ENCODE measurements around the gene POTEM. TPM values are rescaled to one million over a fixed set of nuclear protein-coding genes. Genes with fewer than 3 reads are reported as not detected.
"Not testable (repeated sequence)": the region's sequence is repeated elsewhere in the genome, so short reads cannot be mapped to it uniquely, and the experiment has no call there.

The POTEM gene
- total RNA-seq, 6 experiments from 2014 or later = not detected

DNA sequence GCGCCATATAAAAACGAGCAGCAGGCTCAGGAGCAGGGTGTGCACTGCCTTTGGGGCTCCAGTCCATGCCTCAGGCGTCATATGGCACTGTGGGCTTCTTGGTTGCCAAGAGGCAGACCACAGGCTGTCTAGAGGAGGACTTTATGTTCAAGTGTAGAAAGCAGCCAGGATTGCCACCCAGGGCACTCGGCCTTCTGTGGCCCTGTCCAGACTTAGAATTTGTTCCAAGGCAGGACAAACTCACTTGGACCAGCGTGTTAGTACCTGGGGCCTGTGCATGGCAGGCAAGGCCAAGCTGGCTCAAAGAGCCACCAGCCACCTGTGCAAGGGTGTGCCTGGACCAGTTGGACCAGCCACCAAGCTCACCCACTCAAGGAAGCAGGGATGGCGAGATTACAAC, 40.4 kb downstream of the POTEM start:
- not testable (repeated sequence) for H3K9me3 Mint-ChIP-seq; DNase-seq; H3K4me1 Mint-ChIP-seq (ENCODE audit: low read depth); H3K27ac Mint-ChIP-seq; H3K27me3 Mint-ChIP-seq (ENCODE audit: insufficient read depth); H3K4me3 Mint-ChIP-seq; H3K36me3 Mint-ChIP-seq (ENCODE audit: low read depth)

DNA sequence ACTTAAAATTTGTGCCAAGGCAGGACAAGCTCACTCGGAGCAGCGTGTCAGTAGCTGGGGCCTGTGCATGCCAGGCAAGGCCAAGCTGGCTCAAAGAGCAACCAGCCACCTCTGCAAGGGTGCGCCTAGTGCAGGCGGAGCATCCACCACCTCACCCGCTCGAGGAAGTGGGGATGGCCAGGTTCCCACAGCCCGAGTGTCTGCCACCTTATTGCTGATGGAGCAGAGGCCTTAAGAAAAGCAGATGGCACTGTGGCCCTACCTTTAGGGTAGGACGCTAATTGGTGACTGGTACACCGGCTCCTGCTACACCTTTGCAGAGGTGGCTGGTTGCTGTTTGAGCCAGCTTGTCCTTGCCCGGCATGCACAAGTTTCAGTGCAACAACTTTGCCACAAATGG, 43.8 kb downstream of the POTEM start:
- not testable (repeated sequence) for H3K9me3 Mint-ChIP-seq; DNase-seq; H3K36me3 Mint-ChIP-seq (ENCODE audit: low read depth); H3K27ac Mint-ChIP-seq; H3K4me1 Mint-ChIP-seq (ENCODE audit: low read depth); H3K27me3 Mint-ChIP-seq (ENCODE audit: insufficient read depth); H3K4me3 Mint-ChIP-seq

DNA sequence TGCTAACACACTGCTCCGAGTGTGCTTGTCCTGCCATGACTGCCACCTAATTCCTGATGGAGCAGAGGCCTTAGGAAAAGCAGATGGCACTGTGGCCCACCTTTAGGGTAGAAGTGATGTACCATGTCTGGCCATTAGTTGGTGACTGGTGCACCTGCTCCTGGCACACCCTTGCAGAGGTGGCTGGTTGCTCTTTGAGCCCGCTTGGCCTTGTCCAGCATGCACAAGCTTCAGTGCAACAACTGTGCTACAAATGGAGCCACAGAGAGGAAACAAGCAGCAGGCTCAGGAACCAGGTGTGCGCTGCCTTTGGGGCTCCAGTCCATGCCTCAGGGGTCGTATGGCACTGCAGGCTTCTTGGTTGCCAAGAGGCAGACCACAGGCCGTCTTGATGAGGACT, 44.5 kb downstream of the POTEM start:
- H3K36me3 Mint-ChIP-seq (ENCODE audit: low read depth); H3K27ac Mint-ChIP-seq; H3K27me3 Mint-ChIP-seq (ENCODE audit: insufficient read depth); H3K4me1 Mint-ChIP-seq (ENCODE audit: low read depth); H3K9me3 Mint-ChIP-seq; H3K4me3 Mint-ChIP-seq; DNase-seq: not testable (repeated sequence)

DNA sequence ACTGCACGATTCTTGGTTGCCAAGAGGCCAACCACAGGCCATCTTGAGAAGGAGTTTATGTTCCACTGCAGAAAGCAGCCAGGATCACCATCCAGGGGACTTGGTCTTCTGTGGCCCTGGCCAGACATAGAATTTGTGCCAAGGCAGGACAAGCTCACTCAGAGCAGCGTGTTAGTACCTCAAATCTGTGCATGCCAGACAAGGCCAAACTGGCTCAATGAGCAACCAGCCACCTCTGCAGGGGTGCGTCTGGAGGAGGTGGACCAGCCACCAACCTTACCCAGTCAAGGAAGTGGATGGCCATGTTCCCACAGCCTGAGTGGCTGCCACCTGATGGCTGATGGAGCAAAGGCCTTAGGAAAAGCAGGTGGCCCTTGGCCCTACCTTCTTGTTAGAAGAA, 48.0 kb downstream of the POTEM start:
- H3K36me3 Mint-ChIP-seq (ENCODE audit: low read depth); H3K27ac Mint-ChIP-seq; H3K4me3 Mint-ChIP-seq: not testable (repeated sequence)

DNA sequence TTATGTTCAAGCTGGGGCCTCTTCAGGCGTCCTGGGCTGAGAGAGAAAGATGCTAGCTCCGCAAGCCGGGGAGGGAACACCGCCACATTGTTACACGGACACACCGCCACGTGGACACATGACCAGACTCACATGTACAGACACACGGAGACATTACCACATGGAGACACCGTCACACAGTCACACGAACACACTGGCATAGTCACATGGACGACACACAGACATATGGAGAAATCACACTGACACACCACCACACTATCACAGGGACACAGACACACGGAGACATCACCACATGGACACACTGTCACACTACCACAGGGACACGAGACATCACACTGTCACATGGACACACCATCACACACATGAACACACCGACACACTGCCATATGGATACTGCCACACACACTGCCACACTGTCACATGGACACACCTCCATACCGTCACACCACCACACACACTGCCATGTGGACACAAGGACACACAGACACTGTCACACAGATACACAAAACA, 57.9 kb downstream of the POTEM start:
- not testable (repeated sequence) for H3K4me1 Mint-ChIP-seq (ENCODE audit: low read depth); H3K4me3 Mint-ChIP-seq; DNase-seq; H3K27ac Mint-ChIP-seq; H3K36me3 Mint-ChIP-seq (ENCODE audit: low read depth); H3K27me3 Mint-ChIP-seq (ENCODE audit: insufficient read depth)
- H3K9me3 Mint-ChIP-seq = peaks cover 11% of the 10 kb centered on the region

More for the DNA sequence above, 48.0 kb downstream of the POTEM start:
- H3K9me3 Mint-ChIP-seq; H3K27me3 Mint-ChIP-seq (ENCODE audit: insufficient read depth); H3K4me1 Mint-ChIP-seq (ENCODE audit: low read depth); DNase-seq: not testable (repeated sequence)

DNA sequence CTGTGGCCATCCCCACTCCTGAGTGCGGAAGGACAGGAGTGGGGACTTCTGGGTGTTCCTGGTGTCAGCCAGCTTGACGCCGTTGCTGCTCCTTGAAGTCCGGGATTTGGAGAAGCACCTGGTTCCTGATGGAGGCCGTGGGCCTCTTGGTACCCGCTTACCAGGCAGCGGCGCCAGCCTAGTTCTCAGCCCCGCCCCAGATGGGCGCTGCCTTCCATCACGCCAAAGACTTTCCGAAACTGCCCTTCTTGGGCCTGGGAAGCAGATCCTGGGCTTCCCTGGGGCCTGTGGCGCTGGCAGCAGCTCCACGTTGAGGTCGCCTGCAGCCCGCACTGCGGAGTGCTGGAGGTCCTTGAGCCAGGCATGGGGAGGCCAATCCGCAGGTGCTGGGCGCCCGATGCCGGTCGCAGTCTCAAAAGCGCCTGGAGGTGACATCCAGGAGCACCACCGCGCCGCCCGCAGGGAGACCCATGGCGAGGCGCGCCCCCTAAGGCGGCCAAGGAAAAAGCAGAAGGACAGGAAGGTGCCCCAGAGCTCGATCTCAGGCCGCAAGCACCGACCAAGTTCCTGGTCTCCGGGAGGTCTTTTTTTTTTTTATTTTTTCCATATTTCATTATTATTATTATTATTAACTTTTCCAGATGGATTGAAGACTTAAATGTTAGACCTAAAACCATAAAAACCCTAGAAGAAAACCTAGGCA, 59.6 kb downstream of the POTEM start:
- DNase-seq; H3K27me3 Mint-ChIP-seq (ENCODE audit: insufficient read depth); H3K27ac Mint-ChIP-seq; H3K36me3 Mint-ChIP-seq (ENCODE audit: low read depth); H3K4me3 Mint-ChIP-seq; H3K4me1 Mint-ChIP-seq (ENCODE audit: low read depth): not testable (repeated sequence)
- H3K9me3 Mint-ChIP-seq = peaks cover 11% of the 10 kb centered on the region

DNA sequence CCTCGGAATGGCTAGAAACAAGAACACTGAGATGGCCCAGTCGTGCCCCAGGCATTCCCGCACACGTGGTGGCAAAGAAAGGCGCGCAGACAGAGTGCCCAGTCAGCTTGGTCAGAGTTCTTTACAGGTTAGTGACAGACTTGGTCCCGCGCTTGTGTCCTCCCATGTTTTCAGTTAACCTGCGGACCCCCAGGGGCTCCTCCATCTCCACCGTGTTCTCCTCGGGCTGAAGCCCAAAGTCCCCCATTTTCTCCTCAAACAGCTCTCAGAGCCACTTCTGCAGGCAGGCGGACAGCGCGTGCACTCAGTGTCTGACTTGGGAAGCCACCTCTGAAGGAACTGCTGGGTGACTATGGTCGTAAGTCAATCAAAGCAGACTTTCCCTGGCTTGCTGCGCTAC, 60.7 kb downstream of the POTEM start:
- H3K4me3 Mint-ChIP-seq; H3K4me1 Mint-ChIP-seq (ENCODE audit: low read depth); DNase-seq; H3K27ac Mint-ChIP-seq; H3K36me3 Mint-ChIP-seq (ENCODE audit: low read depth); H3K27me3 Mint-ChIP-seq (ENCODE audit: insufficient read depth): not testable (repeated sequence)
- peaks cover 11% of the 10 kb centered on the region for H3K9me3 Mint-ChIP-seq

DNA sequence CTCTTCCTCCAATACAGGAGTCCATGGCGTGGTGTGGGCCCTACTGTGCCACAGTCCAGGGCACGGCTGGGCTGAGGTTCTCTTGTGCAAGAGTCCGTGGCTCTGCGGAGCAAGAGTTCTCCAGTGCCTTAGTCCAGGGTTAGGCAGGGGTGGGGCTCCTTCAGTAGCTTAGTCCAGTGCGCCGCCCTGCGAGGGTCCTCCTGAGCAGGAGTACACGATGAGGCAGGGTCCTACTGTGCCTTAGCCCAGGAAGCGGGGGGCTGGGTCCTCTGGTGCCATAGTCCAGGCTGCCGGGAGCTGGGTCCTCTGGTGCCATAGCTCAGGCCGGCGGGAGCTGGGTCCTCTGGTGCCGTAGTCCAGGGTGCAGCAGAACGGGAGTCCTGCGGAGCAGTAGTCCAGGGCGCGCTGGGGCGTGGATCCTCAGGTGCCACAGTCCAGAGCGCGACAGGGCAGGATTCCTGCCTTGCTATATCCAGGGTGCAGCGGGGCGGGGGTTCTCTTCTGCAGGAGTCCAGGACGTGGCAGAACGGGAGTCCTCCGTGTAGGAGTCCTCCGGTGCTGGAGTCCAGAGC, 69.7 kb downstream of the POTEM start:
- H3K27ac Mint-ChIP-seq; H3K36me3 Mint-ChIP-seq (ENCODE audit: low read depth); H3K27me3 Mint-ChIP-seq (ENCODE audit: insufficient read depth); DNase-seq; H3K9me3 Mint-ChIP-seq; H3K4me1 Mint-ChIP-seq (ENCODE audit: low read depth); H3K4me3 Mint-ChIP-seq: not testable (repeated sequence)

DNA sequence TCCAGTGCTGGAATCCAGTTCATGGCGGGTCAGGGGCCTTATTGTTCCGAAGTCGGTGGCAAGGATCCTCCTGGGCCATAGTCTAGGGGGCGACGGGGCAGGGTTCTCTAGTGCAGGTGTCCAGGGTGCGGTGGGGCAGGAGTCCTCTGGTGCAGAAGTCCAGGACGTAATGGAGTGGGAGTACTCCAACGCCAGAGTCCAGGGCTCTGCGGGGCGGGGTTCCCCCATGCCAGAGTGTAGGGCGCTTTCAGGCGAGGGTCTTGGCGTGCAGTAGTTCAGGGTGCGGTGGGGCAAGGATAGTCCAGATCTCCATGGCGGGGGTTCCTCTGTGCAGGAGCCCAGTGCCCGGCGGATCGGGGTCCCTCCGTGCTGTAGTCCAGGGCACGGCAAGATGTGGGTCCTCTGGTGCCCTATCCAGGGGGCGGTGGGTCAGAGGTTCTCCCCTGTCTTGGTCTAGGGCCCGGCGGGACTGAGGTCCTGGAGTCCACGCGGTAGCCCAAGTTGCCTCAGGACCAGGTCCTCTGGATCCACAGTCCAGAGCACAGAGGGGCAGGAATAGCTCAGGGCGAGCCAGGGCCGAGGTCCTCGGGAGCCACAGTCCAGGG, 70.9 kb downstream of the POTEM start:
- not testable (repeated sequence) for H3K27ac Mint-ChIP-seq; H3K4me1 Mint-ChIP-seq (ENCODE audit: low read depth); DNase-seq; H3K36me3 Mint-ChIP-seq (ENCODE audit: low read depth); H3K27me3 Mint-ChIP-seq (ENCODE audit: insufficient read depth); H3K9me3 Mint-ChIP-seq; H3K4me3 Mint-ChIP-seq

DNA sequence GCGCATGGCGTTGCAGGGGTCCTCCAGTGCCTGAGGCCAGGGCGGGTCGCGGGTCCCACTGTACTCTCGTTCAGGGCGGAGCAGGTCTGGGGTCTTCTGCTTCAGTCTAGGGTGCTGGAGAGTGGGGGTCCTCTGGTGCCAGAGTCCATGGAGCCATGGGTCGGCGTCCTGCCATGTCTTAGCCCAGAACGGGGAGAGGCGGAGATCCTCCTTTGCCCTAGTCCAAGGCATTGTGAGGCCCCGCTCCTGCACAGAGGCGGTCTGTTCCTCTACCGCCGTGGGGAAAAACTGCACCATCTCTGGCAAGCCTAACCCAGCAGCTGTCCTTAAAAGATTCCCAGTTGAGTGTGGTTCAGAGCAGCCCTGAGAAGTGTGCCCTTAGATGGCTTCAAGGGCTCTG, 71.6 kb downstream of the POTEM start:
- not testable (repeated sequence) for H3K36me3 Mint-ChIP-seq (ENCODE audit: low read depth); H3K27ac Mint-ChIP-seq; H3K4me1 Mint-ChIP-seq (ENCODE audit: low read depth); H3K27me3 Mint-ChIP-seq (ENCODE audit: insufficient read depth); H3K4me3 Mint-ChIP-seq; DNase-seq; H3K9me3 Mint-ChIP-seq

DNA sequence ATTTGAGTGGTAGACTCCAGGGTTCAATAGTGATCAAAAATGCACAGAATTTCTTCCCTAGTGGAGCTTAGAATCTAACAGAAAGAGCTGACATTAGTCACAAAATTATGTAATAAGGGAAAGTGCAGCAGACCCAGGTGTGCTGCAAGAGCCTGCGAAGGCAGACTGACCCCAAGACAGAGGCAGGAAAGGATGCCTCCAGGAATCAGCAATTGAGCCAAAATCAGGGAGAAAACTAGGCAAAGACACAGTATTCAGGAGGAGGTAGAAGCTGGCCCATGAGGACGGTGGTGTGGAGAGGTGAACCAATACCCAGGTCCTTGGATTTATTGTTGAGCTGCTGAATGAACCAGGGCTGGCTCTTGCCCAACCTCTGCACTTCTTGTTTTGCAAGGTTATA, 76.2 kb downstream of the POTEM start:
- H3K4me3 Mint-ChIP-seq; DNase-seq; H3K27me3 Mint-ChIP-seq (ENCODE audit: insufficient read depth); H3K36me3 Mint-ChIP-seq (ENCODE audit: low read depth); H3K9me3 Mint-ChIP-seq; H3K4me1 Mint-ChIP-seq (ENCODE audit: low read depth); H3K27ac Mint-ChIP-seq: not testable (repeated sequence)
